GM19324 (cell line): ENCODE results near the gene USP34.
"Not testable (repeated sequence)": the region's sequence is repeated elsewhere in the genome, so short reads cannot be mapped to it uniquely, and the experiment has no call there.

Experiments
- ATAC-seq: cut with Tn5 transposase; IDR thresholded peaks from one replicate; pipeline ENCODE4 v1.9.1; 2021; ENCODE audit warnings: mild to moderate bottlenecking, moderate library complexity; ENCODE audit not compliant: unreplicated experiment, low FRiP score

Gene USP34

DNA sequence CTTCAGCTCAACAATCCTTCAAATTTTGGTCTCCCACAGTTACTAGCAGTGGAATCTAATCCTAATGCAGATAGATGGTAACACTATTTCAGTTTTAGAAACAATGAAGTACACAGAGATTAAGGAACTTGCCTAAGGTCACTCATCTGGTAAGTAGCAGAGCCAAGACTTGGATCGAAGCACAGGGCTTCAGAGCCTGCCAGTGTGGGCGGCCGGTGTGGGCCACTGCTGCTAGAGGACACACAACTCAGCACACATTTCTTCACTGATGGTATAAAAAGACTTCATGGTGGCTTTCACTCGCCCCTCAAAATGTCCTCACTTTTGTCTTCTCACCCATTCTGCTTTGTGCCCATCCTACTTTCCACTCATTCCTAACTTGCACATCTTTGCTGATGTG is 297.8 kb downstream of the USP34 start:
- ATAC-seq, result no peak

DNA sequence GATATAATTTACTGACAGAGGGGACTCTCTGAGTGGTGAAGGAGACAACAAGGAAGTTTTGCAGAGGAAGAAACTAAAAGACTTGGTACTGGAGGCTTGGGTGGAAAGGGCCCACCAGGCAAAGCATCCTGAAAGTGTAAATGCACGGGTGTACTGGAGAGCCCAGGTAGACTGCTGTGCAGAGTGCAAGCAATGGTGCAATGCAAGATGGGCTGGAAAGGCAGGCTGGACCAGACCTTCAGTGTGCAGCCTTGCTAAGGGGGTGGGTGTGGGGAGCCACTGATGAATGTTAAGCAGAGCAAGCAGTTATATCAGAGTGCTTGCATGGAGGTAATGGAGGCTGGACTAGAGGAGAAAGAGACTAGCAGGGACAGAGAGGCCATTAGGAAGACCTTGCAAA is 298.2 kb downstream of the USP34 start:
- ATAC-seq, result no peak

DNA sequence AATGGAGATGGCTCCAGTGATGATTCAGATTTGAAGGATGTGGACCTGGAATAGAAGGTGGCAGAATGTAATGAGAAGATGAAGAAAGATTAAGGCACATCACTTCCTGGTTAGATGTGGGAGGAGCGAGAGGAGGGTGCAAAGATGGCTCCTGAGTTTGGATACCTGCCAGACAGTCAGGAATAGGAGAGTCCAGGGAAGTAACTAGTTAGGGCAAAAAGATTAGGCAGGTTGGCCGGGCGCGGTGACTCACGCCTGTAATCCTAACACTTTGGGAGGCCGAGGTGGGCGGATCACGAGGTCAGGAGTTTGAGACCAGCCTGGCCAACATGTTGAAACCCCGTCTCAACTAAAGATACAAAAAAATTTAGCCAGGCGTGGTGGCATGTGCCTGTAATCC is 303.3 kb downstream of the USP34 start:
- no peak for ATAC-seq

DNA sequence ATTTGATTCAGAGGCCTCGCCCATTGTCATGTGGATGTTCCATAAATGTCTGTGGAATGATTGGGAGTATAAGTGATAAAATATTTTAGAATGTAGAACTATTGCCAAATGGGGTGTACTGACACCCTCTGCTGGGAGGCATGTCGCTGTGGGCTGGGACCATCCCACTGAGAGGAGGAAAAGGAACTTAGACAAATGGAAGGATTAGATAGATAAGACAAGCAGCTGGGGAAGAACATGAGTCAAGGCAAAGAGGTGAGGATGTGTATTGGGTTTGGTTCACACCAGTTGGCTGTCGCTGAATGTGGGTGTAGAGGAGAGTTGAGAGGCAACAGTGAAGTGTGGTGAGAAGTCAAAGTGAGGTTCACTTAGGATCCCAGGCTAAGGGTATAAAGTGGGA is 304.9 kb downstream of the USP34 start:
- no peak for ATAC-seq

DNA sequence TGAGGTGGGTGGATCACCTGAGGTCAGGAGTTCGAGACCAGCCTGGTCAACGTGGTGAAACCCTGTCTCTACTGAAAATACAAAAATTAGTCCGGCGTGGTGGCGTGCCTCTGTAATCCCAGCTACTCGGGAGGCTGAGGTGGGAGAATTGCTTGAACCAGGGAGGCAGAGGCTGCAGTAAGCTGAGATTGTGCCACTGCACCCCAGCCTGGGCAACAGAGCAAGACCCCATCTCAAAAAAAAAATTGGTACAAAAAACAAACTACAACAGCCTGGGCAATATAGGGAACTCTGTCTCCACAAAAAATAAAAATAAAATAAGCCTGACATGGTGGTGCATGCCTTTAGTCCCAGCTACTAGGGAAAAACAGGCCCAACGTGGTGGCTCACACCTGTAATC is 305.8 kb downstream of the USP34 start:
- ATAC-seq, result not testable (repeated sequence)

DNA sequence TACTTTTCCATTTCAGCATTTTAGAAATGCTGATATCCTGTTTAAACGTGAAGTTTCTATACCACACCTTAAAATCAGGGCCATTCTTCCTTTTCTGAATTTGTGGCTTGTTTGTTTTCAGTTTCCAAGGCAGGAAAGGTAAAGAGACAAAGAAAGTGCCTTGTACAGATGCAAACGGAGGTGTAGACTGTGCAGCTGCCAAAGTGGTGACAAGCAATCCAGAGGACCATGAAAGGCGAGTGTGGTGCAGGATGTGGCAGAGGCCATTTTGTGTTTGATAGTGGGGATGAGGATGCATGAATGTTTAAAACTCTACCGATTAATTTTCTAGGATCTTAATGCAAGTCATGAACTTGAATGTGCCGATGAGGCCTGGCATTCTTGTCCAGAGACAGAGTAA is 308.2 kb downstream of the USP34 start:
- ATAC-seq, result no peak

DNA sequence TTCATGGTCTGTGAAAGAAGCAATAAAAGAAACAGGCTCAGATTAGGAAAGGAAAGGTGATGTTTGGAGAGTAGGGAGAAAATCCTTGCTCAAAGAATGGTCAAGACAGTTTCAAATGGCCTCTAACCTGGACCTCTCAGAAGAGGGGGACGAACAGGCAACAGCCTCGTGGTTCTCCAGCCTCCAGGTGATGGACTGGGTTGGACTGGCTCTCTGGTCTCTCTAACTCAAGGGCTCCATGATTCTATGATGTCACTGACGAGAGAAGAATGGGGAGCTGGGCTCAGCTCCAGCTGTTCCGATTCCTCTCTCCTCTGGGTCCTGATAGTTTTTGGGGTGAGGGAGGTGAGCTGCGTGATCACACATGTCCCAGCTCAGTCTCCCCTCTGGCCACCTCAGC is 309.0 kb downstream of the USP34 start, which contains the start of gene C2orf74:
C2orf74 (plus strand) TSS at position 301 of the 400 bp plus-strand sequence. CDS start 327 bp downstream, outside the sequence.
- ATAC-seq, result no peak

DNA sequence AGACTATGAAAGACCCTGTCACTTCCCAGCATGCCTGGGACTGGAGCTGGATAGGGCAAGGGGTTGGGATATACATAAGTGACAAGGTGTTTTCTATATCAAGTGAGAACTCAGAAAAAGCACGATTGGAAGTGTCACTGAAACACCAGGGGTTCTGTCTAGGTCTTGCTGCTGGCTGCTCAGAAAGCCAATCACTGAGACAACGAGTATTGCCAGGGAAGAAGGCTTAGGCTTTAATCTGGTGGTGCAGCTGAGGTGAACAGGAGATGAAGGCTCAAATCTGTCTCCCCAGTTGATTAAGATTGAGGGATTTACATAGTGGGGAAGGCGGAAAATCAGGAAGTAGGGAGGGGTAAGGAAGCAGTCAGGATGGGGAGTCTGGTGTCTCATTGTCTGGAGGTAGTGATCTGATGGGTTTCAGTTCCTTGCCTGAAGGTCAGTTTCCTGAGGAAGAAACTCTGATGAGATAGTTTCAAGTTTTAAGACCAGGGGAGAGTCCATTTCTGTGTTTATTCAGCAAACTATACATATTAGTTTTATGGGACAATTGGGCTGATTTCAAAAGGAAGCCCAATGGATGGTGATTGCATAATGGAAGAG is 312.4 kb downstream of the USP34 start:
- ATAC-seq, result no peak

DNA sequence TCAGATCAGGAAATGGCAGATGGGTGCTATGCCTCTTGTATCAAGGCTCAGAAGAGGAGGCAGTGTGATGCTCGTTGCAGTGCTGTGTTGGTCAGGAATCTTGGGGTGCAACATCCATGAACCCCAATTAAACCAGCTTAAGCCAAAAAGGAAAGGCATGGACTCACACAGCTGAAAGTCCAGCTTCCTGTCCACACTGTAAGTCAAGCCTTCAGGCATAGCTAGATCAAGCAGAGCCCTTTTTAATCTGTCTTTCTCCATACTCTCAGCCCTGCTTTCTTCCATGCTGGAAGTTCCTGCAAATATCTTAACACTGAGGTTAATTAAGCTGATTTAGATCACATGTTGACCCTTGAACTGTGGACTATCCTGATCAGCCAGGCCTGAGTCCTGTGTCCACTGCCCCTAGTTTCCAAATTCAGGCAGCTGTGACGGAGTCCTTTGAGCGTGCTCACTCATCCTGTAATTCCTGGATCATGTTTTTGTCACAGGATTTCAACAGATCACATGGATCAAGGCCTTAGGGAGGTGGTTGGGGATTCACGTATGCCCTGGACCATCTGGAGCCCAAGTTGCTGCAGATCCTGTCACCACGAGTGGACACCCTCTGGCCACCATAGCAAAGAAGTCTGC is 313.4 kb downstream of the USP34 start:
- no peak for ATAC-seq

DNA sequence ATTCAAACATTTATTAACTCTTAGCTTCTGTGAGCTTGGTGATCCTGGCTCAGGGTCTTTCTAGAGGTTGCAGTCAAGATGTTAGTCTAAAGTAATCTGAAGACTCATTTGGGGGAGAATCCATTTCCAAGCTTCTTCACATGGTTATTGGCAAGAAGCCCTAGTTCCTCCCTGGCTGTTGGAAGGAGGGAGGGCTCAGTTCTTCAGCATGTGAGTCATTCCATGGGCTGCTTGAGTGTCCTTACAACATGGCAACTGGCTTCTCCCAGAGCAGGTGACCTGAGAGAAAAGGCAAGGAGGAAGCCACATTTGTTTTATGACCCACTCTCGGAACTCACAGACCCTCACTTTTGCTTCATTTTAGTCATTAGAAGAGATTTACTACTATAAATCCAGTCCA is 319.5 kb downstream of the USP34 start:
- no peak for ATAC-seq

DNA sequence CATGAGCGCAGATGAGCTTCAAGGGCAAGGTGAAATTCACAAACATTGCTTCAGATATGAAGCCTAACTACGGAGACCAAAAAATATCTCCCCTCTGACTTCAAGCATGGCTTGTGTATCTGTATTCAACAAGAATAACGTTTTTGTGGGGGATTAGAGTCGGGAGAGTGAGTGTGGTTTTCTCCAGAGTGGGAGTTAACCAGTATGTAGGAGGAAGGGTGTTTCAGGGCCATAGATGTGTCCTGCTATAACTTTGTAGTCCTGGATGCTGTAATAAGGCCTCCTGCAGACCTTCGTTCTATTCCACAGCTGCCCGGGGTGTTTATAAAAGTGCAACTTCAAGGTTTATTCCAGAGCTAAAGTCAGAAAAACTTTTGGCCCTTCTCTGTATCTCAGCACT is 321.8 kb downstream of the USP34 start:
- no peak for ATAC-seq

DNA sequence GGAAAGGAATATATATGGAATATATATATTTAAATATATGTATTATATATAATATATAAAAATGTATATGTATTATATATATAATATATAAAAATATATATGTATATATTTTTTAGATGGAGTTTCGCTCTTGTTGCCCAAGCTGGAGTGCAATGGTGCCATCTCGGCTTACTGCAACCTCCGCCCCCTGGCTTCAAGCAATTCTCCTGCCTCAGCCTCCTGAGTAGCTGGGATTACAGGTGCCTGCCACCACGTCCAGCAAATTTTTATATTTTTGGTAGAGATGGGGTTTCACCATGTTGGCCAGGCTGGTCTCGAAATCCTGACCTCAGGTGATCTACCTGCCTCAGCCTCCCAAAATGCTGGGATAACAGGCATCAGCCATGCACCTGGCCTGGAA is 322.8 kb downstream of the USP34 start:
- ATAC-seq, result not testable (repeated sequence)

DNA sequence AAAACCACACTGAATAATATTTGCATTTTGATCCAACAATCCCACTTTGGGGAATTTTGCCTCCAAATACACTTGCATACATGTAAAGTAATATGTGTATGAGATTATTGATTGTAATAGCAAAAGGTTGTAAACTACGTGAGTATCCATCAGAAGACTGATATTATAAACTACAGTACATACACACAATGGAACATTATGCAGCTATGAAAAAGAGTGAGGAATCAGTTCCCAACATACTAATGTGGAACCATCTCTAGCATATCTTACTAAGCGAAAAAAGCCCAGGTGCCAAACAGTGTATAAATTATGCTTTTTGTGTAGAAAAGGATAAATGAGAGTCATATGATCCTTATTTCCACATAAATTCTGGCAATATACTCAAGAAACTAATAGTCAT is 324.9 kb downstream of the USP34 start:
- ATAC-seq, result no peak

DNA sequence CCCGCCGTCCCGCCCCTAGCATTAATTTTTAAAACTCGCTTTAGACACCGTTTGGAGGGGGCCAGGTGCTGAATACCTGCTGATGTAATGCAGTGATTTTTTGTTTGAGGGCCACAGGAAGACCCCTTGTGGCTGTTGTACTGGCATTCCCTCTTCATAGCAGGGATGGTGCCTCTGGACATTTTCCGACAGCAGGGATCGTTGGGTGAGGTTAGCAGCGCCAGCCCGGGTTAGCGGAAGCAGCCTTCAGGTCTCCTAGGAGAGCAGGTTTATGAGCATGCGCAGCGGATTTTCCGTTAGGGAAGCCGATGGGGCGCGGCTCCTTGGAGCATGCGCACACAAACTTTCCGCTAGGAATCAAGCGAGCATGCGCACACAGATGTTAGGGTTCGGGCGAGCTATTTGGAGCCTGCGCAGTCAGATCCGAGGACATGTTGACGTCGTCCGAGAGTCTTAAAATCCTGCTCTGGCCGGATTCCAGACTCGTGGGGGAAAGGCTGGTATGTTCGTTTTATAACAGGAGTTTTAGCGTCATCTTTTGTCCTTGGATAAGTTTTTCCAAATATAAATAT is 326.1 kb downstream of the USP34 start:
- ATAC-seq, result peak; percentile 93

DNA sequence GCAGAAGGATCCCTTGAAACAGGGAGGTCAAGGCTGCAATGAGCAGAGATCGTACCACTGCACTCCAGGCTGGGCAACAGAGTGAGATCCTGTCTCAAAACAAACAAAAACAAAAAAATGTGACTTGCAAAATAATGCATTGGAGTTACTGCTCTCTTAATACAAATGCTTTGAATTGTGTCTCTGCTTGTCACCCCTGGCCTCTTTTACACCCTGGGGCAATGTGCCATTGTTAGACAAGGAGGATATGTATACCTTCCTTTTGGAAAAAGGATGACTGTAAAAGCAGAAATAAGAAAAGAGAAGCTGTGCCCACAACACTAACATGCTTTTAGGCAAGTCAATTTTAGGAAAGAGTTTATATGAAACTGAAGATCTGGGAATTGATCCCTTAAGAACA is 329.7 kb downstream of the USP34 start:
- ATAC-seq, result no peak

DNA sequence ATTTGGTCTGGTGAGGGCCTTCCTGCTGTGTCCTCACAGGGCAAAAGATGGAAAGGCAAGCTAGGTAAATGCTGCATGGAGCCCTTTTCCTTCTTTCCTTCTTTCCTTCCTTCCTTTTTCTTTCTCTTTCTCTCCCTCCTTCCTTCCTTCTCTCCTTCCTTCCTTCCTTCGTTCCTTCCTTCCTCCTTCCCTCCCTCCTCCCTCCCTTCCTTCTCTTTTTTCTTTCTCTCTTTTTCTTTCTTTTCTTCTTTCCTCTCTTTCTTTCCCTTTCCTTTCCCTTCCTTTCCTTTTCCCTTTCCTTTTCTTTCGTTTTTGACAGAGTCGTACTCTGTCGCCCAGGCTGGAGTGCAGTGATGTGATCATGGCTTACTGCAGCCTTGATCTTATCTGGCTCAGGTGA is 332.0 kb downstream of the USP34 start:
- no peak for ATAC-seq
